IMR-90 (cell line): ENCODE measurements around the gene TENM3. TPM values are rescaled to one million over a fixed set of nuclear protein-coding genes. Genes with fewer than 3 reads are reported as not detected.

Experiments used
- ATAC-seq: fragments of 200-7000 bp; cut with Tn5 transposase; 2 replicates; pipeline ENCODE4 v1.9.1; 2020; ENCODE audit warnings: low read depth, mild to moderate bottlenecking, moderate library complexity
- BruUV-seq: library from RNA; stranded (reverse); fragments of 400-500 nt; replicated peaks from 2 replicates; lab custom pipeline; 2021; lab: Mats Ljungman, UMichigan
- CTCF ChIA-PET: fragments of 300-600 bp; formaldehyde crosslinking; extraction: SDS; loops from one replicate; lab custom pipeline; 2021; ENCODE audit warnings: antibody characterized with exemption; lab: Yijun Ruan, JAX
- POLR2A ChIA-PET: fragments of 300-600 bp; sonication (Branson Sonifier 250); formaldehyde crosslinking; loops from one replicate; lab custom pipeline; 2022; ENCODE audit warnings: antibody characterized with exemption; ENCODE audit not compliant: unreplicated experiment; lab: Charles Lee
- DNase-seq: peaks from one replicate; pipeline ENCODE4 v3.0.0; 2013
- H2AFZ ChIP-seq: replicated peaks from 2 replicates; pipeline ENCODE3; 2013; ENCODE audit warnings: low read length, mild to moderate bottlenecking; ENCODE audit not compliant: poor library complexity
- H2AK5ac ChIP-seq: 2 replicates; pipeline ENCODE4 v1.6.1; 2013; ENCODE audit warnings: low read depth, low read length, inconsistent platforms
- H2AK9ac ChIP-seq: replicated peaks from 2 replicates; pipeline ENCODE3; 2013; ENCODE audit warnings: mild to moderate bottlenecking, low read depth, low read length, moderate library complexity; ENCODE audit not compliant: poor library complexity
- H2BK120ac ChIP-seq: 2 replicates; pipeline ENCODE4 v1.6.1; 2013; ENCODE audit warnings: low read depth, low read length, inconsistent platforms
- H2BK15ac ChIP-seq: 3 replicates; pipeline ENCODE4 v1.6.1; 2013; ENCODE audit warnings: low read depth, low read length, inconsistent platforms
- H2BK20ac ChIP-seq: 2 replicates; pipeline ENCODE4 v1.6.1; 2013; ENCODE audit warnings: low read depth, mild to moderate bottlenecking, inconsistent platforms, low read length, moderate library complexity
- H2BK5ac ChIP-seq: 2 replicates; pipeline ENCODE4 v1.6.1; 2013; ENCODE audit warnings: mild to moderate bottlenecking, low read depth, low read length, inconsistent platforms; ENCODE audit not compliant: poor library complexity, severe bottlenecking
- H3K14ac ChIP-seq: replicated peaks from 2 replicates; pipeline ENCODE4 v1.6.1; 2013; ENCODE audit warnings: low read depth, low read length, inconsistent platforms
- H3K18ac ChIP-seq: 2 replicates; pipeline ENCODE4 v1.6.1; 2013; ENCODE audit warnings: low read depth, low read length, control low read depth
- H3K23ac ChIP-seq: 2 replicates; pipeline ENCODE4 v1.6.1; 2013; ENCODE audit warnings: low read depth, low read length, inconsistent platforms
- H3K27ac ChIP-seq: 2 replicates; pipeline ENCODE4 v1.5.1; 2013; ENCODE audit warnings: mild to moderate bottlenecking, control low read depth, low read length; ENCODE audit not compliant: insufficient read depth
- H3K27me3 ChIP-seq: 2 replicates; pipeline ENCODE4 v1.6.1; 2013; ENCODE audit warnings: low read length; ENCODE audit not compliant: control insufficient read depth, insufficient read depth
- H3K36me3 ChIP-seq: 2 replicates; pipeline ENCODE4 v1.6.1; 2013; ENCODE audit warnings: low read length, mixed read lengths; ENCODE audit not compliant: control insufficient read depth, insufficient read depth
- H3K4ac ChIP-seq: 2 replicates; pipeline ENCODE4 v1.6.1; 2013; ENCODE audit warnings: low read depth, low read length, inconsistent platforms
- H3K4me1 ChIP-seq: 2 replicates; pipeline ENCODE4 v1.6.1; 2013; ENCODE audit warnings: low read length, mixed read lengths; ENCODE audit not compliant: control insufficient read depth, insufficient read depth
- H3K4me2 ChIP-seq: 2 replicates; pipeline ENCODE4 v1.6.1; 2013; ENCODE audit warnings: low read depth, mild to moderate bottlenecking, control low read depth, low read length, moderate library complexity
- H3K4me3 ChIP-seq: 2 replicates; pipeline ENCODE4 v1.5.1; 2013; ENCODE audit warnings: low read depth, mild to moderate bottlenecking, control low read depth, low read length, moderate library complexity; ENCODE audit not compliant: insufficient read depth
- H3K56ac ChIP-seq: 2 replicates; pipeline ENCODE4 v1.6.1; 2013; ENCODE audit warnings: low read length, inconsistent platforms; ENCODE audit not compliant: insufficient read depth; ENCODE audit errors: extremely low read depth
- H3K79me1 ChIP-seq, 2 experiments: 2 replicates each; pipeline ENCODE4 v1.6.1; 2013; ENCODE audit warnings: low read length in 2 of 2, inconsistent platforms in 1 of 2, low read depth in 1 of 2
- H3K9ac ChIP-seq: 2 replicates; pipeline ENCODE4 v1.6.1; 2013; ENCODE audit warnings: low read depth, low read length, control low read depth
- H3K9me1 ChIP-seq: 2 replicates; pipeline ENCODE4 v1.6.1; 2013; ENCODE audit warnings: low read length, inconsistent platforms; ENCODE audit not compliant: insufficient read depth
- H3K9me3 ChIP-seq: 2 replicates; pipeline ENCODE4 v1.6.1; 2013; ENCODE audit warnings: low read length; ENCODE audit not compliant: control insufficient read depth, insufficient read depth
- H4K20me1 ChIP-seq: 2 replicates; pipeline ENCODE4 v1.6.1; 2013; ENCODE audit warnings: low read length, inconsistent platforms; ENCODE audit not compliant: insufficient read depth
- H4K5ac ChIP-seq: 2 replicates; pipeline ENCODE4 v1.6.1; 2013; ENCODE audit warnings: mild to moderate bottlenecking, low read depth, low read length, control low read depth
- H4K8ac ChIP-seq, 2 experiments: 2 replicates each; pipeline ENCODE4 v1.6.1; 2013; ENCODE audit warnings: low read depth in 2 of 2, low read length in 2 of 2, control low read depth in 1 of 2, inconsistent platforms in 1 of 2
- H4K91ac ChIP-seq: 2 replicates; pipeline ENCODE4 v1.6.1; 2013; ENCODE audit warnings: low read depth, low read length, inconsistent platforms; ENCODE audit not compliant: insufficient read depth
- BHLHE40 ChIP-seq: fragments of 150-350 bp; IDR thresholded peaks from 2 replicates; pipeline ENCODE4 v1.6.1; 2016; ENCODE audit warnings: mild to moderate bottlenecking, low read depth, low read length
- CHD1 ChIP-seq: IDR thresholded peaks from 2 replicates; pipeline ENCODE4 v1.6.1; 2012; ENCODE audit warnings: low read depth, low read length, improper control_type of control experiment
- CTCF ChIP-seq: conservative IDR thresholded peaks from 2 replicates; pipeline ENCODE4 v1.5.1; 2012; ENCODE audit warnings: mild to moderate bottlenecking, low read depth, low read length, improper control_type of control experiment
- MAFK ChIP-seq: IDR thresholded peaks from 2 replicates; pipeline ENCODE4 v1.6.1; 2012; ENCODE audit warnings: low read depth, low read length, improper control_type of control experiment
- MXI1 ChIP-seq: IDR thresholded peaks from 2 replicates; pipeline ENCODE4 v1.6.1; 2012; ENCODE audit warnings: low read depth, mild to moderate bottlenecking, low read length, moderate library complexity, borderline replicate concordance
- POLR2A ChIP-seq: IDR thresholded peaks from 2 replicates; pipeline ENCODE4 v1.6.1; 2012; ENCODE audit warnings: mild to moderate bottlenecking, low read depth, low read length
- RAD21 ChIP-seq: IDR thresholded peaks from 2 replicates; pipeline ENCODE4 v1.6.1; 2012; ENCODE audit warnings: low read length, improper control_type of control experiment
- RCOR1 ChIP-seq: IDR thresholded peaks from 2 replicates; pipeline ENCODE4 v1.6.1; 2012; ENCODE audit warnings: mild to moderate bottlenecking, low read length, improper control_type of control experiment; ENCODE audit not compliant: insufficient replicate concordance
- WGBS, 2 experiments: methylation state at CpG; one replicate each; pipeline versions ENCODE4 v1.1.5 to v1.1.7; 2013; ENCODE audit warnings: missing lambda C conversion rate in 2 of 2; ENCODE audit not compliant: insufficient read length in 1 of 2; ENCODE audit errors: extremely low coverage in 2 of 2; 5-methylcytosine and 5-hydroxymethylcytosine counted together
- dilution Hi-C: fragments of 300-500 bp; cut with HindIII; formaldehyde crosslinking; loops from one replicate; pipeline ENCODE4 v1.14.3; 2018; ENCODE audit warnings: low sequenced_read_pairs; ENCODE audit not compliant: unreplicated experiment
- in situ Hi-C: fragments of 300-500 bp; cut with MboI; formaldehyde crosslinking; loops from 3 replicates; pipeline ENCODE4 v1.14.3; 2019; ENCODE audit warnings: low sequenced_read_pairs, inconsistent platforms, mixed read lengths
- intact Hi-C: fragments of 100-400 bp; cut with micrococcal nuclease; formaldehyde crosslinking; loops from 2 replicates; pipeline ENCODE4 v1.10.0; 2022
- polyA plus RNA-seq, 3 experiments: library from polyadenylated mRNA; depleted of rRNA; stranded (reverse); fragments of >200 nt; gene quantifications; 2 replicates each; pipeline ENCODE4 v1.2.3, GENCODE V29; 2012; ENCODE audit warnings: low replicate concordance in 1 of 3
- total RNA-seq: library from RNA; depleted of rRNA; stranded (reverse); fragments of >200 nt; gene quantifications from 2 replicates; pipeline ENCODE4 v1.2.3, GENCODE V29; 2012

The TENM3 gene
- total and polyA plus RNA-seq, 2 of the 4 experiments (the other 2 are of a cell fraction), result 29.9 to 173 TPM

GRCh38 chr4:182257016-182257415 lies 13.8 kb downstream of the TENM3 start:
- Histone ChIP-seq H2AK5ac (no peak overlapping the region), H2AK9ac (no peak overlapping the region), H2BK120ac (no peak overlapping the region), H3K23ac (no peak overlapping the region), H3K9ac (no peak overlapping the region), H3K36me3 (no peaks in the 10 kb centered on the region), H3K27ac (no peak overlapping the region), H4K8ac (no peak overlapping the region), H3K4me1 (no peaks in the 10 kb centered on the region), H3K27me3 (no peaks in the 10 kb centered on the region), H3K18ac (no peak overlapping the region), H3K56ac (no peak overlapping the region), H2BK15ac (no peak overlapping the region), H4K5ac (no peak overlapping the region), H2BK20ac (no peak overlapping the region), H2BK5ac (no peak overlapping the region), H4K91ac (no peak overlapping the region), H3K4me2 (no peak overlapping the region), H3K4me3 (no peak overlapping the region), H4K20me1 (no peaks in the 10 kb centered on the region), H2AFZ (no peak overlapping the region), H3K9me3 (no peaks in the 10 kb centered on the region), H3K9me1 (no peaks in the 10 kb centered on the region), H3K4ac (no peak overlapping the region), H3K79me1 (no peaks in the 10 kb centered on the region), H3K14ac (no peak overlapping the region)
- intact Hi-C loops, result no loop called here
- POLR2A ChIA-PET, result no interaction called here
- BruUV-seq, result no TSS peak
- CTCF ChIA-PET, result interaction anchor here (0.6 kb wide), 2 partner anchors 30 to 130 kb away, joined by 3 to 7 read pairs; no protein-coding TSS in a partner anchor
- no CpG with 5 or more reads among the region's 3 CpGs for WGBS, 2 experiments
- no peak for DNase-seq
- ATAC-seq, result no peak
- in situ Hi-C loops, result no loop called here
- no peak for TF ChIP-seq CTCF
- no peak for TF ChIP-seq MXI1
- TF ChIP-seq RCOR1, result no peak
- no peak for TF ChIP-seq BHLHE40
- TF ChIP-seq MAFK, result no peak
- TF ChIP-seq CHD1, result no peak
- TF ChIP-seq RAD21, result no peak
- no peak for TF ChIP-seq POLR2A
- dilution Hi-C loops, result no loop called here
